Lung (tissue), 12 donors: Measurements from ENCODE around the gene JADE3. TPM values are rescaled to one million over a fixed set of nuclear protein-coding genes. Genes with fewer than 3 reads are reported as not detected.

Experiments used
- ATAC-seq: fragments of 200-7000 bp; cut with Tn5 transposase; one replicate; pipeline ENCODE4 v1.9.1; 2020; ENCODE audit warnings: moderate number of reproducible peaks; ENCODE audit not compliant: insufficient read depth, low FRiP score
- DNase-seq, 3 donors: peaks; one replicate each; pipeline ENCODE4 v3.0.0-alpha.2; 2013 to 2017
- H3K27ac ChIP-seq, 2 donors: one replicate each; pipeline ENCODE4 v1.5.1; 2013; ENCODE audit warnings: mild to moderate bottlenecking in 2 of 2, moderate library complexity in 2 of 2, control low read depth in 1 of 2, inconsistent platforms in 1 of 2, low read depth in 1 of 2, low read length in 1 of 2
- H3K27me3 ChIP-seq, 3 donors: one replicate each; pipeline ENCODE4 v1.5.1; 2013; ENCODE audit warnings: low read length in 2 of 3; ENCODE audit not compliant: control insufficient read depth in 3 of 3, insufficient read depth in 3 of 3
- H3K36me3 ChIP-seq, 4 donors: one replicate each; pipeline ENCODE4 v1.5.1; 2013; ENCODE audit warnings: low read length in 4 of 4, mild to moderate bottlenecking in 1 of 4, moderate library complexity in 1 of 4; ENCODE audit not compliant: control insufficient read depth in 4 of 4, insufficient read depth in 4 of 4
- H3K4me1 ChIP-seq, 5 donors: one replicate each; pipeline ENCODE4 v1.5.1; 2013; ENCODE audit warnings: low read length in 5 of 5, mild to moderate bottlenecking in 2 of 5, moderate library complexity in 1 of 5; ENCODE audit not compliant: control insufficient read depth in 5 of 5, insufficient read depth in 5 of 5
- H3K4me3 ChIP-seq: one replicate; pipeline ENCODE4 v1.5.1; 2013; ENCODE audit warnings: mild to moderate bottlenecking, control low read depth, moderate library complexity
- H3K9ac ChIP-seq, 2 donors: one replicate each; pipeline ENCODE4 v1.5.1; 2013; ENCODE audit warnings: low read length in 2 of 2, control low read depth in 1 of 2; ENCODE audit not compliant: insufficient read depth in 1 of 2
- H3K9me3 ChIP-seq, 4 donors: one replicate each; pipeline ENCODE4 v1.5.1; 2013; ENCODE audit warnings: low read length in 3 of 4, mild to moderate bottlenecking in 1 of 4, moderate library complexity in 1 of 4; ENCODE audit not compliant: control insufficient read depth in 4 of 4, insufficient read depth in 3 of 4
- CTCF ChIP-seq: IDR thresholded peaks from 2 replicates; pipeline ENCODE4 v1.5.1; 2012; ENCODE audit warnings: mild to moderate bottlenecking; ENCODE audit errors: control extremely low read depth, extremely low read depth
- WGBS, 2 donors: extraction: QIAGEN DNeasy Blood & Tissue Kit; methylation state at CpG; one replicate each; pipeline ENCODE4 v1.1.7; 2013; 5-methylcytosine and 5-hydroxymethylcytosine counted together
- polyA plus RNA-seq, 2 donors: library from polyadenylated mRNA; stranded (reverse); fragments of 200-250 nt; gene quantifications; one replicate each; pipeline ENCODE4 v1.2.1, GENCODE V29; 2013
- total RNA-seq, 2 donors: library from RNA; depleted of rRNA in 1 of 2; stranded (reverse); fragments of >200 nt in 1 of 2; gene quantifications; one replicate each; pipeline ENCODE4 v1.2.1, GENCODE V29; 2014 to 2021
- donor health status: control.
- donor health status: control.
- donor health status: Bipolar disorder and iron deficiency.
- donor health status: healthy.
- donor health status: DM: yes; HTN: yes; CAD: no.

The JADE3 gene
- total and polyA plus RNA-seq, 4 donors = 2.9 to 13.9 (median 5.8) TPM

DNA sequence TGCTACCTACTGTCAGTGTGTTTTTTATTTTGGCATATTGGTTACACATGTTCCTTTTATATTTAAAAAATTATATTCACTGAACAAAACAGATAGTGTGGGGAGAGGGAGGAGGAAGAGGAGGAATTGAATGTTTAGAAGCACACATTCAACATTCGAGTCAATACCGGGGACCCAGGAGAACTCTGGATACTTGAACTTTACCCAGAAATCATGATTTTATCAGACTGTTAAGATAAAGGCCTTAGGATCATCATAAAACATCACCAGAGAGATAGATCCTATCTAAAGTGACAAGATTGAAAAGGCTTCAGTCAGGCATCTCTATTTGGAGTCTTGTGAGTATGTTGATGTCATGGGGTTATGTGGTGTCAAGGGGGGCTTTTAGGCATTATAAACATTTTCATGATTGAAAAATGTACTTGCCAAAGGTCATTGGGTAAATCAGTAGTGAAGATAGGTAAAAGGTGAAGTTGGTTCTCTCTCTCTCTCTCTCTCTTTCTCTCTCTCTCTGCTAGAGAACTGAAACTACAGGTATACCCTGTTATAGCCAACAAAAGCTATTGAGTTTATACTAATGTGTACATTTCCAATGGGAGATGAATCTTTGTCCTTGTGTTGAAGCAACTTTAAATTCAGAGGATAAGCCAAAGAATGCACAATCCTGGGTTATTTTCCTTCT is 149.2 kb downstream of the JADE3 start:
- Histone ChIP-seq H3K9ac (no peak overlapping the region), H3K4me1 (peaks cover 0 to 1% (median 0%) of the 10 kb centered on the region in 5 donors), H3K27ac (no peak overlapping the region), H3K36me3 (no peaks in the 10 kb centered on the region), H3K9me3 (no peaks in the 10 kb centered on the region), H3K27me3 (peaks cover 2 to 66% (median 26%) of the 10 kb centered on the region in 3 donors), H3K4me3 (no peak overlapping the region)
- DNase-seq = no peak
- TF ChIP-seq CTCF = no peak
- WGBS, 2 donors = 76 to 81% methylated on average over 2 of the region's 2 CpGs
- ATAC-seq = no peak

GRCh38 chrX:47063179-47063578 is 151.0 kb downstream of the JADE3 start:
- no peak for TF ChIP-seq CTCF
- no peak for ATAC-seq
- WGBS, 2 donors = 69 to 90% methylated on average over 2 of the region's 2 CpGs
- no peaks in the 10 kb centered on the region for H3K9me3 ChIP-seq
- H3K4me3 ChIP-seq = no peak overlapping the region
- H3K36me3 ChIP-seq = no peaks in the 10 kb centered on the region
- DNase-seq = no peak
- no peak overlapping the region for H3K9ac ChIP-seq
- H3K27ac ChIP-seq = no peak overlapping the region
- peaks cover 2 to 53% (median 19%) of the 10 kb centered on the region in 3 donors for H3K27me3 ChIP-seq
- H3K4me1 ChIP-seq = peaks cover 0 to 1% (median 0%) of the 10 kb centered on the region in 5 donors

DNA sequence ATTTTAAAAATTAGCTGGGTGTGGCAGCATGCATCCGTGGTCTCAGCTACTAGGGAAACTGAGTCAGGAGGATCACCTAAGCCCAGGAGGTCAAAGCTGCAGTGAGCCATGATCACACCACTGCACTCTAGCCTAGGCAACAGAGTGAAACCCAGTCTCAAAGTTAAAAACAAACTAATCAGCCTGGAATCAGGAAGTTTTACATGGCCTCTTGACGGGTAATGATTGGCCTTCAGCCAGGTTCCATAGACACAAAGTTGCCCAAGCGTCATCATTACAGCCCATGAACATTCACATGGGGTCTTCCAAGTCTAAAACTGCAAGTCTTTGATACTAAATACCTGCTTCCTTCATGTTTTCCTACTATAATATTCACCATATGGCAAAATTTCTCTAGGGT is 156.0 kb downstream of the JADE3 start:
- DNase-seq (no peak), ATAC-seq (no peak)
- 55 to 56% methylated on average over 3 of the region's 3 CpGs for WGBS, 2 donors
- Histone ChIP-seq H3K9me3 (no peaks in the 10 kb centered on the region), H3K27ac (no peak overlapping the region), H3K27me3 (peaks cover 2 to 16% (median 10%) of the 10 kb centered on the region in 3 donors), H3K9ac (no peak overlapping the region), H3K36me3 (no peaks in the 10 kb centered on the region), H3K4me1 (no peaks in the 10 kb centered on the region), H3K4me3 (no peak overlapping the region)
- no peak for TF ChIP-seq CTCF

GRCh38 chrX:47068720-47069119 is 156.5 kb downstream of the JADE3 start:
- TF ChIP-seq CTCF = no peak
- DNase-seq (no peak), ATAC-seq (no peak)
- no peaks in the 10 kb centered on the region for H3K9me3 ChIP-seq
- H3K36me3 ChIP-seq = no peaks in the 10 kb centered on the region
- H3K27ac ChIP-seq = no peak overlapping the region
- H3K4me1 ChIP-seq = no peaks in the 10 kb centered on the region
- H3K27me3 ChIP-seq = peaks cover 2 to 15% (median 9%) of the 10 kb centered on the region in 3 donors
- no peak overlapping the region for H3K9ac ChIP-seq
- no peak overlapping the region for H3K4me3 ChIP-seq
